Keratinocyte (primary cell): Measurements from ENCODE around the gene ERBB4.
"Not testable (repeated sequence)": the region's sequence is repeated elsewhere in the genome, so short reads cannot be mapped to it uniquely, and the experiment has no call there.

ENCODE experiments used
- CTCF ChIP-seq, 3 experiments: IDR thresholded peaks in 1 of 3; conservative IDR thresholded peaks in 1 of 3; optimal IDR thresholded peaks in 1 of 3; 2 replicates in 2 of 3; 3 replicates in 1 of 3; pipeline versions ENCODE3 to v1.5.1; 2011; ENCODE audit warnings: low read length in 3 of 3, mild to moderate bottlenecking in 3 of 3, moderate library complexity in 2 of 3, control low read depth in 1 of 3, inconsistent platforms in 1 of 3; ENCODE audit not compliant: insufficient read depth in 2 of 3; ENCODE audit errors: extremely low read depth in 1 of 3
- EZH2 ChIP-seq: IDR thresholded peaks from one replicate; pipeline ENCODE4 v1.6.1; 2012; ENCODE audit warnings: inconsistent platforms, mild to moderate bottlenecking, low read length, moderate library complexity

- TF ChIP-seq CTCF (optimal IDR thresholded peaks at IDR 0.05 in 1 of 3, IDR thresholded peaks at IDR 0.05 in 1 of 3, conservative IDR thresholded peaks at IDR 0.05 in 1 of 3; ENCODE audit: extremely low read depth in 1 of 3, insufficient read depth in 2 of 3, low read length in 3 of 3); EZH2: not testable (repeated sequence)
These were observed 1014.4 kb downstream of the ERBB4 start for GRCh38 chr2:211524248-211524647.
